PC-9 (cell line): Measurements from ENCODE around the gene SYNDIG1. TPM values are rescaled to one million over a fixed set of nuclear protein-coding genes. Genes with fewer than 3 reads are reported as not detected.

ENCODE experiments used
- BruUV-seq: library from RNA; stranded (reverse); fragments of 400-500 nt; replicated peaks from 2 replicates; lab custom pipeline; 2021; lab: Mats Ljungman, UMichigan
- CTCF ChIA-PET: fragments of 300-600 bp; sonication (Branson Sonifier 250); formaldehyde crosslinking; loops from one replicate; lab custom pipeline; 2022; ENCODE audit warnings: antibody characterized with exemption; lab: Charles Lee
- POLR2A ChIA-PET: fragments of 300-600 bp; sonication (Branson Sonifier 250); formaldehyde crosslinking; loops from one replicate; lab custom pipeline; 2022; ENCODE audit warnings: antibody characterized with exemption; ENCODE audit not compliant: unreplicated experiment; lab: Charles Lee
- DNase-seq, 2 experiments: peaks; one replicate each; pipeline versions ENCODE4 v3.0.0 to v3.0.0-alpha.2; 2015 to 2022; ENCODE audit warnings: mixed read lengths in 1 of 2
- H2AFZ ChIP-seq: fragments of 200-600 bp; sonication (generic); 2 replicates; pipeline ENCODE4 v1.8.1; 2017; ENCODE audit warnings: antibody characterized with exemption
- H3F3A ChIP-seq: fragments of 200-600 bp; sonication (generic); 2 replicates; pipeline ENCODE4 v1.8.1; 2017; ENCODE audit warnings: antibody characterized with exemption, mild to moderate bottlenecking, low read depth; ENCODE audit not compliant: insufficient read depth
- H3K27ac ChIP-seq: fragments of 200-600 bp; sonication (generic); 2 replicates; pipeline ENCODE4 v1.6.1; 2016; ENCODE audit warnings: mixed run types
- H3K27me3 ChIP-seq: fragments of 200-600 bp; sonication (generic); 2 replicates; pipeline ENCODE4 v1.6.1; 2016; ENCODE audit warnings: low read depth, mixed run types; ENCODE audit not compliant: insufficient read depth
- H3K36me3 ChIP-seq: fragments of 200-600 bp; sonication (generic); 2 replicates; pipeline ENCODE4 v1.6.1; 2016; ENCODE audit warnings: low read depth, mixed run types
- H3K4me1 ChIP-seq: fragments of 200-600 bp; sonication (generic); replicated peaks from 2 replicates; pipeline ENCODE4 v1.6.1; 2016; ENCODE audit warnings: mixed run types; ENCODE audit not compliant: insufficient read depth
- H3K4me2 ChIP-seq: fragments of 200-600 bp; sonication (generic); 2 replicates; pipeline ENCODE4 v1.6.1; 2017; ENCODE audit warnings: mixed run types
- H3K4me3 ChIP-seq: fragments of 200-600 bp; sonication (generic); 2 replicates; pipeline ENCODE4 v1.6.1; 2016; ENCODE audit warnings: mixed run types
- H3K79me2 ChIP-seq: fragments of 200-600 bp; sonication (generic); 2 replicates; pipeline ENCODE4 v1.6.1; 2017; ENCODE audit warnings: low read depth, mixed run types
- H3K9me2 ChIP-seq: fragments of 200-600 bp; sonication (generic); 2 replicates; pipeline ENCODE4 v1.8.1; 2017; ENCODE audit warnings: mild to moderate bottlenecking; ENCODE audit not compliant: insufficient read depth
- H3K9me3 ChIP-seq: fragments of 200-600 bp; sonication (generic); 2 replicates; pipeline ENCODE4 v1.8.1; 2016; ENCODE audit warnings: low read depth; ENCODE audit not compliant: insufficient read depth
- H4K20me1 ChIP-seq: fragments of 200-600 bp; sonication (generic); 2 replicates; pipeline ENCODE4 v1.8.1; 2017; ENCODE audit not compliant: insufficient read depth
- EZH2 ChIP-seq: fragments of 200-600 bp; sonication (generic); IDR thresholded peaks from 2 replicates; pipeline ENCODE4 v1.8.0; 2017; ENCODE audit warnings: antibody characterized with exemption, low read depth
- intact Hi-C: fragments of 100-400 bp; cut with micrococcal nuclease; formaldehyde crosslinking; loops from one replicate; pipeline ENCODE4 v1.10.0; 2022; ENCODE audit not compliant: unreplicated experiment
- total RNA-seq: library from RNA; stranded (reverse); gene quantifications from 2 replicates; pipeline ENCODE4 v1.2.3, GENCODE V29; 2021
- TF ChIP-seq, protein P1 (sequence below): fragments of 200-600 bp; sonication (generic); conservative IDR thresholded peaks from 2 replicates; pipeline ENCODE4 v1.6.1; 2017; ENCODE audit warnings: mixed run types, antibody characterized with exemption, mild to moderate bottlenecking, moderate library complexity

SYNDIG1 gene
- total RNA-seq, 1 experiment from 2014 or later, result 0.17 TPM

DNA sequence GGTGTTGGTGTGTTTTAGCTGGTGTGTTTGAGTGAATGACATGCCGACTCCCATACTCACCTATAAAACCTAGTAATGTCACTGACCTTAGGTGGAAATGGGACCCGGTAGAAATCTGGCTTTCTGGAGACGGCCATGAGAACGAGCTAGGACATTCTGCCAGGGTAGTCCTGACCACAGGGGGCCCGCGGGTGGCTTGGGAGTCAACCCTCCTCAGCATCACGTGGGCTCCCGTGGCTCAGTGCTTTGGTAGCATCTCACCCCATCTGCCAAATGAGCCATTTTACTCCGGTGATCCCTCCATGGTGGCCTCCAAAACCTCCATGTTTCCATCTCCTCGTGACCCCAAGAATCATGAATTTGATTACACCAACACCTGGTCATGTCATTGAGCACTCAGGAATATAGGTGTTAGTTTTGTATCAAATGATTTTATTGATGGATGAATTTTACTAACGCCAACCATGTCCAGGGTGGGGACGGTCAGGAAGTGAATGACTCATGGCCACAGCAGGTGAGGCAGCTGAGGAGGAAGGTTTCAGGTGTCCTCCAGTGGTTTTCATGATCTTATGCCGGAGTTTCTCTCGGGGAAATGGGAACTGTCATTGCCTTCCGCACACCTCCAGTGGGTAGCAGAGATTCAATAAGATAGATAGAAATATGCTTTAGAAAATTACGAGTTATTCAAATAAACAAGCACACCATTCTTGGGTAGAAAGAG, 195.0 kb downstream of the SYNDIG1 start:
- no peaks in the 10 kb centered on the region for H3K27me3 ChIP-seq
- H3K36me3 ChIP-seq, result no peaks in the 10 kb centered on the region
- no peaks in the 10 kb centered on the region for H4K20me1 ChIP-seq
- H3K4me1 ChIP-seq, result peaks cover 15% of the 10 kb centered on the region
- H3K27ac ChIP-seq, result no peak overlapping the region
- H3K4me3 ChIP-seq, result no peak overlapping the region
- H2AFZ ChIP-seq, result no peak overlapping the region
- no peaks in the 10 kb centered on the region for H3F3A ChIP-seq
- no peaks in the 10 kb centered on the region for H3K9me3 ChIP-seq
- no TSS peak for BruUV-seq
- ChIA-PET POLR2A (no interaction called here), CTCF (no interaction called here)
- no peaks in the 10 kb centered on the region for H3K9me2 ChIP-seq
- no peaks in the 10 kb centered on the region for H3K79me2 ChIP-seq
- peak; percentile 31 to 51 for DNase-seq
- peak overlapping the region; percentile 34 for H3K4me2 ChIP-seq
- TF ChIP-seq EZH2, result no peak
- TF ChIP-seq, protein P1, sequence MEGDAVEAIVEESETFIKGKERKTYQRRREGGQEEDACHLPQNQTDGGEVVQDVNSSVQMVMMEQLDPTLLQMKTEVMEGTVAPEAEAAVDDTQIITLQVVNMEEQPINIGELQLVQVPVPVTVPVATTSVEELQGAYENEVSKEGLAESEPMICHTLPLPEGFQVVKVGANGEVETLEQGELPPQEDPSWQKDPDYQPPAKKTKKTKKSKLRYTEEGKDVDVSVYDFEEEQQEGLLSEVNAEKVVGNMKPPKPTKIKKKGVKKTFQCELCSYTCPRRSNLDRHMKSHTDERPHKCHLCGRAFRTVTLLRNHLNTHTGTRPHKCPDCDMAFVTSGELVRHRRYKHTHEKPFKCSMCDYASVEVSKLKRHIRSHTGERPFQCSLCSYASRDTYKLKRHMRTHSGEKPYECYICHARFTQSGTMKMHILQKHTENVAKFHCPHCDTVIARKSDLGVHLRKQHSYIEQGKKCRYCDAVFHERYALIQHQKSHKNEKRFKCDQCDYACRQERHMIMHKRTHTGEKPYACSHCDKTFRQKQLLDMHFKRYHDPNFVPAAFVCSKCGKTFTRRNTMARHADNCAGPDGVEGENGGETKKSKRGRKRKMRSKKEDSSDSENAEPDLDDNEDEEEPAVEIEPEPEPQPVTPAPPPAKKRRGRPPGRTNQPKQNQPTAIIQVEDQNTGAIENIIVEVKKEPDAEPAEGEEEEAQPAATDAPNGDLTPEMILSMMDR, result no peak
- intact Hi-C loops, result no loop called here

DNA sequence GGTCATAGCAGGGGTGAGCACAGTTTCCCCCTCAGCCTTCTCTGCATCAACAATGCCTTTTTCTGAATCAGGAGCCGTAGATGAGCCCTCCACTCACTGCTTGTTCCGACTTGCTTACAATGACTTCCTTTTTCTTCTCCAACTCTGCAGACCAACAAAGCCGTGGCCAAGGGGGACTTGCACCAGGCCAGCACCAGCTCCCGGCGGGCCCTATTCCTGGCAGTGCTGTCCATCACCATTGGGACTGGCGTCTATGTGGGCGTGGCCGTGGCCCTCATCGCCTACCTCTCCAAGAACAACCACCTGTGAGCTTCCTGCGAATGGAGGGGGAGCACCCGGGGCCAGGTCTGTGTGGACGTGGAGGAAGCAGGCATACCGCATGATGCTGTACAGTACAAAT, 195.8 kb downstream of the SYNDIG1 start:
- intact Hi-C loops, result no loop called here
- BruUV-seq, result no TSS peak
- H3F3A ChIP-seq, result no peaks in the 10 kb centered on the region

DNA sequence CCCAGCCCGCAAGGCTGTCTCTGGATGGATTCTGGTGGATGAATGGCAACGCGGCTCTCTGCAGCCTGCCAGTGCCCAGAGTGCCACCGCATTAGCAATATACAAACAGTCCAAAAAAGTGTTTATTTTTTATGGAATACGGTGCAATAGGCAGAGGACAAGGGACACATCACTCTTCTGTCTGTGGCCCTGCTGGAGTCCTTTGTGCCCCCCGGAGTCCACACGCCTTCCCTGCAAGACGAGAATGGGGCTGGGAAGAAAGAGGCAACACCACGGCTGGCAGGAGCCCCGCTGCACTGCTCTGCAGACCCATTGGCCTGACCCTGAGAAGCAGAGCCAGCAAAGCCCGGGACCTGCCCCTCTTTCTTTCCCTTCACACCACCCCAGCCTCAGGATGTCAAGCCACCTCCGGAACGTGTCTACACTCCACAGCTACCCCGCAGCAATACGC, 196.3 kb downstream of the SYNDIG1 start:
- CTCF ChIA-PET, result no interaction called here
- no peaks in the 10 kb centered on the region for H3K79me2 ChIP-seq
- no TSS peak for BruUV-seq
- no peaks in the 10 kb centered on the region for H3K9me2 ChIP-seq
- intact Hi-C loops, result no loop called here
- H3K4me3 ChIP-seq, result no peak overlapping the region
- POLR2A ChIA-PET, result no interaction called here
- peaks cover 15% of the 10 kb centered on the region for H3K4me1 ChIP-seq
- H4K20me1 ChIP-seq, result no peaks in the 10 kb centered on the region
- no peak overlapping the region for H2AFZ ChIP-seq
- no peaks in the 10 kb centered on the region for H3K36me3 ChIP-seq
- TF ChIP-seq EZH2, result no peak
- TF ChIP-seq, protein P1, result no peak
- no peak for DNase-seq
- H3K9me3 ChIP-seq, result no peaks in the 10 kb centered on the region
- no peaks in the 10 kb centered on the region for H3K27me3 ChIP-seq
- H3F3A ChIP-seq, result no peaks in the 10 kb centered on the region
- no peak overlapping the region for H3K27ac ChIP-seq
- H3K4me2 ChIP-seq, result no peak overlapping the region

More for the DNA sequence above, 195.8 kb downstream of the SYNDIG1 start:
- Histone ChIP-seq H3K27me3 (no peaks in the 10 kb centered on the region), H3K27ac (no peak overlapping the region), H3K4me3 (no peak overlapping the region), H3K4me2 (0 out of 2 replicates have a peak overlapping the region, but pooled peaks have one; percentile 34), H3K79me2 (no peaks in the 10 kb centered on the region), H3K9me2 (no peaks in the 10 kb centered on the region), H3K4me1 (peaks cover 15% of the 10 kb centered on the region), H2AFZ (no peak overlapping the region), H3K36me3 (no peaks in the 10 kb centered on the region), H3K9me3 (no peaks in the 10 kb centered on the region), H4K20me1 (no peaks in the 10 kb centered on the region)
- DNase-seq, result no peak
- CTCF ChIA-PET, result no interaction called here
- POLR2A ChIA-PET, result no interaction called here
- TF ChIP-seq, protein P1, result no peak
- no peak for TF ChIP-seq EZH2
